Peyer's patch (tissue), 4 donors: ENCODE results near the gene RARB.

ENCODE experiments used
- CTCF ChIP-seq, 6 experiments: fragments of 450-650 bp in 4 of 6; fragments of 200-600 bp in 2 of 6; sonication (generic) in 1 of 6; IDR thresholded peaks; one replicate each; pipeline ENCODE4 v1.5.1; 2017 to 2019; ENCODE audit warnings: antibody characterized with exemption in 6 of 6, mild to moderate bottlenecking in 3 of 6, moderate library complexity in 1 of 6
- POLR2A ChIP-seq, 2 donors: fragments of 450-650 bp; IDR thresholded peaks; one replicate each; pipeline ENCODE4 v1.5.1; 2017; ENCODE audit warnings: antibody characterized with exemption in 2 of 2, mild to moderate bottlenecking in 2 of 2, moderate library complexity in 2 of 2

- TF ChIP-seq CTCF (IDR thresholded peaks at IDR 0.05) (no peak), POLR2A (IDR thresholded peaks at IDR 0.05) (no peak)
Observed at GRCh38 chr3:25386686-25387255, 41.3 kb upstream of the RARB start.
